ENCODE data around the gene SV2B. TPM values are rescaled to one million over a fixed set of nuclear protein-coding genes. Genes with fewer than 3 reads are reported as not detected.

The SV2B gene
- total RNA-seq, 2 experiments from 2014 or later: not detected

GRCh38 chr15:91133511-91133910, 33.5 kb downstream of the SV2B start:
- H3K4me1 Mint-ChIP-seq: no peaks in the 10 kb centered on the region
- ATAC-seq: no peak
- CTCF ChIA-PET: no interaction called here
- no peak overlapping the region for H3K27ac Mint-ChIP-seq
- no peaks in the 10 kb centered on the region for H3K9me3 Mint-ChIP-seq (ENCODE audit: low read depth)
- no peaks in the 10 kb centered on the region for H3K36me3 Mint-ChIP-seq
- peaks cover 15% of the 10 kb centered on the region for H3K27me3 Mint-ChIP-seq
- no peak overlapping the region for H3K4me3 Mint-ChIP-seq
- no peak for DNase-seq

GRCh38 chr15:91135201-91136130, 35.4 kb downstream of the SV2B start:
- Mint-ChIP-seq H3K4me1 (no peaks in the 10 kb centered on the region), H3K9me3 (ENCODE audit: low read depth) (no peaks in the 10 kb centered on the region)

GRCh38 chr15:91136386-91136923, 36.4 kb downstream of the SV2B start:
- no peaks in the 10 kb centered on the region for H3K4me1 Mint-ChIP-seq
- no peaks in the 10 kb centered on the region for H3K9me3 Mint-ChIP-seq (ENCODE audit: low read depth)
- DNase-seq: no peak

More at GRCh38 chr15:91135201-91136130, 35.4 kb downstream of the SV2B start:
- CTCF ChIA-PET: interaction anchor here (1.0 kb wide), 1 partner anchor 102 kb away, joined by 3 read pairs; no protein-coding TSS in a partner anchor
- no peak overlapping the region for H3K4me3 Mint-ChIP-seq
- H3K27ac Mint-ChIP-seq: no peak overlapping the region
- H3K36me3 Mint-ChIP-seq: no peaks in the 10 kb centered on the region
- ATAC-seq: no peak
- peaks cover 20% of the 10 kb centered on the region for H3K27me3 Mint-ChIP-seq
- DNase-seq: no peak

GRCh38 chr15:91140601-91141000, 40.5 kb downstream of the SV2B start:
- Mint-ChIP-seq H3K27me3 (peaks cover 53% of the 10 kb centered on the region), H3K4me3 (no peak overlapping the region), H3K4me1 (no peaks in the 10 kb centered on the region), H3K9me3 (ENCODE audit: low read depth) (no peaks in the 10 kb centered on the region), H3K36me3 (no peaks in the 10 kb centered on the region), H3K27ac (no peak overlapping the region)
- ATAC-seq: no peak
- no peak for DNase-seq
- CTCF ChIA-PET: interaction anchor here (0.6 kb wide), 1 partner anchor 709 kb away, joined by 3 read pairs; no protein-coding TSS in a partner anchor

More at GRCh38 chr15:91136386-91136923, 36.4 kb downstream of the SV2B start:
- no peak for ATAC-seq
- Mint-ChIP-seq H3K27me3 (peaks cover 25% of the 10 kb centered on the region), H3K27ac (no peak overlapping the region), H3K36me3 (no peaks in the 10 kb centered on the region), H3K4me3 (no peak overlapping the region)
- CTCF ChIA-PET: no interaction called here

- DNase-seq: no peak
- CTCF ChIA-PET: no interaction called here
- Mint-ChIP-seq H3K9me3 (ENCODE audit: low read depth) (no peaks in the 10 kb centered on the region), H3K27me3 (peaks cover 55% of the 10 kb centered on the region), H3K4me1 (no peaks in the 10 kb centered on the region), H3K4me3 (no peak overlapping the region), H3K36me3 (no peaks in the 10 kb centered on the region), H3K27ac (no peak overlapping the region)
- no peak for ATAC-seq
Observed at GRCh38 chr15:91141097-91141496, 41.0 kb downstream of the SV2B start.

- H3K9me3 Mint-ChIP-seq (ENCODE audit: low read depth): no peaks in the 10 kb centered on the region
- H3K4me1 Mint-ChIP-seq: no peaks in the 10 kb centered on the region
- no peak for DNase-seq
- no peaks in the 10 kb centered on the region for H3K36me3 Mint-ChIP-seq
- ATAC-seq: no peak
- H3K27me3 Mint-ChIP-seq: peaks cover 56% of the 10 kb centered on the region
- H3K4me3 Mint-ChIP-seq: no peak overlapping the region
- CTCF ChIA-PET: no interaction called here
- H3K27ac Mint-ChIP-seq: no peak overlapping the region
Observed at GRCh38 chr15:91142106-91142744, 42.2 kb downstream of the SV2B start.

- Mint-ChIP-seq H3K36me3 (no peaks in the 10 kb centered on the region), H3K4me3 (no peak overlapping the region), H3K27ac (no peak overlapping the region), H3K9me3 (ENCODE audit: low read depth) (no peaks in the 10 kb centered on the region), H3K27me3 (peaks cover 55% of the 10 kb centered on the region), H3K4me1 (no peaks in the 10 kb centered on the region)
- no peak for ATAC-seq
- CTCF ChIA-PET: no interaction called here
- DNase-seq: no peak
Observed at GRCh38 chr15:91142946-91143345, 42.9 kb downstream of the SV2B start.

- no peaks in the 10 kb centered on the region for H3K9me3 Mint-ChIP-seq (ENCODE audit: low read depth)
- H3K4me1 Mint-ChIP-seq: no peaks in the 10 kb centered on the region
- H3K36me3 Mint-ChIP-seq: no peaks in the 10 kb centered on the region
- DNase-seq: no peak
- ATAC-seq: no peak
- H3K4me3 Mint-ChIP-seq: no peak overlapping the region
- H3K27me3 Mint-ChIP-seq: peaks cover 66% of the 10 kb centered on the region
- H3K27ac Mint-ChIP-seq: no peak overlapping the region
- CTCF ChIA-PET: no interaction called here
Observed at GRCh38 chr15:91146728-91147127, 46.7 kb downstream of the SV2B start.

GRCh38 chr15:91148243-91148642, 48.2 kb downstream of the SV2B start:
- Mint-ChIP-seq H3K36me3 (no peaks in the 10 kb centered on the region), H3K9me3 (ENCODE audit: low read depth) (no peaks in the 10 kb centered on the region), H3K4me3 (no peak overlapping the region), H3K27me3 (peaks cover 58% of the 10 kb centered on the region), H3K27ac (no peak overlapping the region), H3K4me1 (no peaks in the 10 kb centered on the region)
- DNase-seq (no peak), ATAC-seq (no peak)
- CTCF ChIA-PET: interaction anchor here (1.2 kb wide), 1 partner anchor 9 kb away, joined by 3 read pairs; no protein-coding TSS in a partner anchor

- no peaks in the 10 kb centered on the region for H3K9me3 Mint-ChIP-seq (ENCODE audit: low read depth)
- H3K27me3 Mint-ChIP-seq: peaks cover 41% of the 10 kb centered on the region
- ATAC-seq: no peak
- H3K4me1 Mint-ChIP-seq: no peaks in the 10 kb centered on the region
- H3K36me3 Mint-ChIP-seq: no peaks in the 10 kb centered on the region
- H3K4me3 Mint-ChIP-seq: no peak overlapping the region
- H3K27ac Mint-ChIP-seq: no peak overlapping the region
- CTCF ChIA-PET: no interaction called here
- no peak for DNase-seq
Observed at GRCh38 chr15:91150502-91151160, 50.6 kb downstream of the SV2B start.

GRCh38 chr15:91151781-91152563, 51.9 kb downstream of the SV2B start:
- H3K27me3 Mint-ChIP-seq: peaks cover 43% of the 10 kb centered on the region
- H3K4me1 Mint-ChIP-seq: no peaks in the 10 kb centered on the region
- no peaks in the 10 kb centered on the region for H3K36me3 Mint-ChIP-seq
- H3K9me3 Mint-ChIP-seq (ENCODE audit: low read depth): no peaks in the 10 kb centered on the region
- DNase-seq: no peak
- ATAC-seq: no peak
- H3K4me3 Mint-ChIP-seq: no peak overlapping the region
- CTCF ChIA-PET: interaction anchor here (2.2 kb wide), 1 partner anchor 120 kb away, joined by 5 read pairs; no protein-coding TSS in a partner anchor
- H3K27ac Mint-ChIP-seq: no peak overlapping the region

GRCh38 chr15:91152896-91153581, 53.0 kb downstream of the SV2B start:
- peaks cover 42% of the 10 kb centered on the region for H3K27me3 Mint-ChIP-seq
- H3K36me3 Mint-ChIP-seq: no peaks in the 10 kb centered on the region
- H3K4me1 Mint-ChIP-seq: no peaks in the 10 kb centered on the region
- no peak for DNase-seq
- H3K27ac Mint-ChIP-seq: no peak overlapping the region
- ATAC-seq: no peak
- H3K4me3 Mint-ChIP-seq: no peak overlapping the region
- no peaks in the 10 kb centered on the region for H3K9me3 Mint-ChIP-seq (ENCODE audit: low read depth)
- CTCF ChIA-PET: interaction anchor here (2.2 kb wide), 1 partner anchor 119 kb away, joined by 5 read pairs; no protein-coding TSS in a partner anchor
